Heart left ventricle (tissue), 16 donors: ENCODE results near the gene ICAM2. TPM values are rescaled to one million over a fixed set of nuclear protein-coding genes. Genes with fewer than 3 reads are reported as not detected.

ENCODE experiments used
- ATAC-seq, 4 donors: fragments of 200-7000 bp; cut with Tn5 transposase; one replicate each; pipeline ENCODE4 v1.9.1; 2020 to 2022; ENCODE audit warnings: moderate library complexity in 4 of 4, mild to moderate bottlenecking in 3 of 4, moderate number of reproducible peaks in 1 of 4
- DNase-seq, 5 donors: peaks; one replicate each; pipeline ENCODE4 v3.0.0-alpha.2; 2020
- H3K27ac ChIP-seq, 12 donors: fragments of 200-600 bp; sonication (generic) in 4 of 12; one replicate each; pipeline versions ENCODE4 v1.5.0 to v1.8.0; 2016 to 2022; ENCODE audit warnings: mild to moderate bottlenecking in 2 of 12
- H3K27me3 ChIP-seq, 9 donors: fragments of 200-600 bp; sonication (generic) in 2 of 9; one replicate each; pipeline versions ENCODE4 v1.5.1 to v1.8.0; 2016 to 2022; ENCODE audit warnings: mild to moderate bottlenecking in 3 of 9
- H3K36me3 ChIP-seq, 9 donors: fragments of 200-600 bp; sonication (generic) in 2 of 9; one replicate each; pipeline versions ENCODE4 v1.5.0 to v1.8.0; 2018 to 2022; ENCODE audit warnings: mild to moderate bottlenecking in 2 of 9
- H3K4me1 ChIP-seq, 12 donors: fragments of 200-600 bp; sonication (generic) in 4 of 12; one replicate each; pipeline versions ENCODE4 v1.5.0 to v1.8.0; 2016 to 2022; ENCODE audit warnings: mild to moderate bottlenecking in 3 of 12
- H3K4me3 ChIP-seq, 12 donors: fragments of 200-600 bp; sonication (generic) in 4 of 12; one replicate each; pipeline versions ENCODE4 v1.5.0 to v1.8.0; 2017 to 2022; ENCODE audit warnings: mild to moderate bottlenecking in 9 of 12, moderate library complexity in 4 of 12
- H3K9me3 ChIP-seq, 12 donors: fragments of 200-600 bp; sonication (generic) in 4 of 12; one replicate each; pipeline versions ENCODE4 v1.5.0 to v1.8.0; 2016 to 2022; ENCODE audit warnings: mild to moderate bottlenecking in 1 of 12
- CTCF ChIP-seq, 12 donors: fragments of 200-600 bp; sonication (generic) in 4 of 12; IDR thresholded peaks; one replicate each; pipeline versions ENCODE4 v1.5.0 to v1.8.0; 2018 to 2022; ENCODE audit warnings: antibody characterized with exemption in 12 of 12, mild to moderate bottlenecking in 5 of 12
- POLR2A ChIP-seq, 2 donors: fragments of 450-650 bp; IDR thresholded peaks; one replicate each; pipeline ENCODE4 v1.6.1; 2017; ENCODE audit warnings: antibody characterized with exemption in 2 of 2, mild to moderate bottlenecking in 2 of 2, moderate library complexity in 2 of 2
- WGBS, 4 donors: extraction: QIAGEN DNeasy Blood & Tissue Kit in 2 of 4; methylation state at CpG; one replicate each; pipeline versions ENCODE4 v1.1.5 to v1.1.7; 2013 to 2018; 5-methylcytosine and 5-hydroxymethylcytosine counted together
- intact Hi-C, 10 donors: fragments of 100-400 bp; cut with DNase I; formaldehyde crosslinking; loops; one replicate each; pipeline versions ENCODE4 v1.11.1 to v1.14.2; 2022
- polyA plus RNA-seq, 2 donors: library from polyadenylated mRNA; stranded (reverse); fragments of 200-250 nt; gene quantifications; one replicate each; pipeline ENCODE4 v1.2.3, GENCODE V29; 2013
- total RNA-seq, 9 donors: library from RNA; depleted of rRNA in 2 of 9; stranded (reverse); fragments of >200 nt in 2 of 9; fragmentation: NEBNext Ultra II Directional in 3 of 9; extraction: Animal tissue kit (Norgen Biotek cat#: 25700) in 3 of 9; gene quantifications; one replicate each; pipeline versions ENCODE4 v1.1.0 to v1.2.4, GENCODE V29; 2016 to 2023
- donor health status: ischemic (EF 13 %, LVEDD 7.1; RV severe dilation, severe dysfunction).
- donor health status: healthy with polysubstance abuse.
- donor health status: DM: no; HTN: yes; CAD: no.
- donor health status: DM: no; HTN: no; CAD: no.
- donor health status: ischemic (EF 25% LVEDD 6.9; RV normal size, moderate dysfunction).
- donor health status: ischemic (EF 25% LVEDD 5.7; RV mildly dilated, moderate dysfunction).
- donor health status: healthy.
- donor health status: DM: yes; HTN: yes; CAD: no.
- donor health status: ischemic (EF 35%, LVEDD 5.7; RV mildly dilated, moderate dysfunction).
- donor health status: nonischemic (EF 11% LVEDD 7.7; RV severe dilation, severe dysfunction).
- donor health status: DM: yes; HTN: yes; CAD: no.
- donor health status: PGD.
- donor health status: ischemic (EF 29% LVEDD 5.4; RV normal size, mild dysfunction).
- donor health status: nonischemic (EF 23%, LVEDD 6.1; RV moderate dilation, normal function).

The ICAM2 gene
- total and polyA plus RNA-seq, 11 donors = 24.4 to 262 (median 43.1) TPM

- H3K4me1 ChIP-seq = peaks cover 3 to 47% (median 22%) of the 10 kb centered on the region in 12 donors
- H3K4me3 ChIP-seq = no peak overlapping the region
- intact Hi-C loops = no loop called here
- TF ChIP-seq CTCF (IDR thresholded peaks at IDR 0.05) (no peak), POLR2A (IDR thresholded peaks at IDR 0.05) (no peak)
- H3K9me3 ChIP-seq = no peaks in the 10 kb centered on the region
- H3K36me3 ChIP-seq = no peaks in the 10 kb centered on the region
- no peak for ATAC-seq
- H3K27ac ChIP-seq = peak overlapping the region in 3 of 12 donors; percentile 48 to 85 (median 76)
- WGBS, 4 donors = 90 to 96% (median 93%) methylated on average over 11 of the region's 11 CpGs
- peaks cover 0 to 31% (median 13%) of the 10 kb centered on the region in 9 donors for H3K27me3 ChIP-seq
- DNase-seq = peak in 1 of 5 donors; percentile 21
Observed at GRCh38 chr17:63996430-63997182, 23.8 kb downstream of the ICAM2 start.

GRCh38 chr17:63995626-63996025 is 24.8 kb downstream of the ICAM2 start:
- DNase-seq (peak in 1 of 5 donors; percentile 39), ATAC-seq (no peak)
- intact Hi-C loops = no loop called here
- Histone ChIP-seq H3K4me1 (peaks cover 0 to 42% (median 20%) of the 10 kb centered on the region in 12 donors), H3K4me3 (no peak overlapping the region), H3K27ac (no peak overlapping the region), H3K27me3 (peaks cover 0 to 35% (median 13%) of the 10 kb centered on the region in 9 donors), H3K36me3 (no peaks in the 10 kb centered on the region), H3K9me3 (no peaks in the 10 kb centered on the region)
- TF ChIP-seq CTCF (IDR thresholded peaks at IDR 0.05) = no peak
- TF ChIP-seq POLR2A (IDR thresholded peaks at IDR 0.05) = no peak
- WGBS, 4 donors = 87 to 94% (median 88%) methylated on average over 5 of the region's 5 CpGs

- H3K4me3 ChIP-seq = no peak overlapping the region
- H3K27me3 ChIP-seq = peaks cover 0 to 37% (median 13%) of the 10 kb centered on the region in 9 donors
- ATAC-seq = no peak
- no peaks in the 10 kb centered on the region for H3K36me3 ChIP-seq
- DNase-seq = peak in 1 of 5 donors; percentile 34
- H3K27ac ChIP-seq = no peak overlapping the region
- WGBS, 4 donors = 62 to 85% (median 76%) methylated on average over 3 of the region's 3 CpGs
- intact Hi-C loops = no loop called here
- H3K4me1 ChIP-seq = peaks cover 0 to 37% (median 20%) of the 10 kb centered on the region in 12 donors
- TF ChIP-seq POLR2A (IDR thresholded peaks at IDR 0.05) (no peak), CTCF (IDR thresholded peaks at IDR 0.05) (no peak)
- no peaks in the 10 kb centered on the region for H3K9me3 ChIP-seq
Observed at GRCh38 chr17:63993368-63993985, 27.0 kb downstream of the ICAM2 start.

GRCh38 chr17:63991611-63992010 is 28.8 kb downstream of the ICAM2 start:
- 85 to 88% (median 86%) methylated on average over 9 to 11 of the region's 11 CpGs for WGBS, 4 donors
- no peak for ATAC-seq
- intact Hi-C loops = loop anchor here in 4 of 10 donors (2.0 kb wide), 1 partner anchor 73 kb away; the partner anchor contains the start of gene GH1 (in 4 of the 4)
- Histone ChIP-seq H3K9me3 (no peaks in the 10 kb centered on the region), H3K27ac (no peak overlapping the region), H3K4me1 (peaks cover 0 to 32% (median 15%) of the 10 kb centered on the region in 12 donors), H3K36me3 (no peaks in the 10 kb centered on the region), H3K4me3 (no peak overlapping the region), H3K27me3 (peaks cover 0 to 20% (median 0%) of the 10 kb centered on the region in 9 donors)
- DNase-seq = peak in 1 of 5 donors; percentile 26
- TF ChIP-seq POLR2A (IDR thresholded peaks at IDR 0.05) = no peak
- no peak for TF ChIP-seq CTCF (IDR thresholded peaks at IDR 0.05)
